Activated naive CD8-positive, alpha-beta T cell treated with anti-CD3 and anti-CD28 coated beads for 36 hours (primary cell): ENCODE data around the gene CCT3. TPM values are rescaled to one million over a fixed set of nuclear protein-coding genes. Genes with fewer than 3 reads are reported as not detected.
"Not testable (repeated sequence)": the region's sequence is repeated elsewhere in the genome, so short reads cannot be mapped to it uniquely, and the experiment has no call there.

Source experiments
- DNase-seq: peaks from one replicate; pipeline ENCODE4 v3.0.0; 2021
- H3K27ac Mint-ChIP-seq: one replicate; pipeline ENCODE4 v1.8.0; 2022; ENCODE audit warnings: mild to moderate bottlenecking, moderate library complexity, mixed read lengths
- H3K27me3 Mint-ChIP-seq: one replicate; pipeline ENCODE4 v1.8.0; 2022; ENCODE audit warnings: mild to moderate bottlenecking, mixed read lengths
- H3K36me3 Mint-ChIP-seq: one replicate; pipeline ENCODE4 v1.8.0; 2021; ENCODE audit warnings: mild to moderate bottlenecking, mixed read lengths
- H3K4me1 Mint-ChIP-seq: one replicate; pipeline ENCODE4 v1.8.0; 2021; ENCODE audit warnings: mixed read lengths
- H3K4me3 Mint-ChIP-seq: one replicate; pipeline ENCODE4 v1.8.0; 2022; ENCODE audit warnings: mild to moderate bottlenecking, moderate library complexity, mixed read lengths
- H3K9me3 Mint-ChIP-seq: one replicate; pipeline ENCODE4 v1.8.0; 2022; ENCODE audit warnings: mixed read lengths
- total RNA-seq, 2 experiments: library from RNA; stranded (reverse); gene quantifications; one replicate each; pipeline ENCODE4 v1.2.3, GENCODE V29; 2021

Gene CCT3
- total RNA-seq, 2 experiments from 2014 or later: 497 to 499 TPM

DNA sequence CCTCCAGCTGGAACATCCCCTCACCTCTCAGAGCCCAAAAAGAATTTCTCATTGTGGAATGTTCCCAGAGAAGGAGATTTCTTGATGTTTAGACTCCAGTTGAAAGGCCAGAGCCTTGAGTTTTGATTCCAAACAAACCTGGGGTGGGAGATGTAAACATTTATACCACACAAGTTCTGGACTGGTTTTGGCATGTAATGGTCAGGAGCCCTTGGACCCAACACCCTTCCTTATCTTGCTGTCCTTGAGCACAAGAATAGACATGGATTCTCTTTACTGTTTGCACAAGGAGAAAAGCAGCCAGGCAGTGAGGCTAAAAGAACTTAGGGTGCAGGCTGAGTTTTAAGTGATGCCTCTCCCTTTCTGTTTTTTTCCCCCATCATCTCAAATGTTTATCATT lies 35.5 kb upstream of the CCT3 start:
- Mint-ChIP-seq H3K36me3 (no peaks in the 10 kb centered on the region), H3K4me1 (peaks cover 2% of the 10 kb centered on the region), H3K27me3 (peaks cover 66% of the 10 kb centered on the region), H3K27ac (no peak overlapping the region), H3K4me3 (no peak overlapping the region), H3K9me3 (no peaks in the 10 kb centered on the region)
- DNase-seq: no peak

DNA sequence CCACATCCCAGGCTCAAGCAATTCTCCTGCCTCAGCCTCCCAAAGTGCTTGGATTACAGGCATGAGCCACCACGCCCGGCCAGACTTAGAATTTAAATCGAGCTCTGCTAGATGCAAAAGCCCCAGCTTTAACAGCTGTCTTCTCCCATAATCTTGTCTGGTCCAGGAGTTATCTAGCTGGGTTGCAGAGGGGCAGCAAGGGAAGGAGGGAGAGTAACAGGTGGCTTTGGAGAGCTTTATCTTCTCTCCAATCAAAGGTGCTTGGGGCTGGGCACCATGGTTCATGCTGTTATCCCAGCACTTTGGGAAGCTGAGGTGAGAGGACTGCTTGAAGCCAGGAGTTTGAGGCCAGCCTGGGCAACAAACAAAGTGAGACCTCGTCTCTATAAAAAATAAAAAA lies 34.8 kb upstream of the CCT3 start:
- H3K4me1 Mint-ChIP-seq: peaks cover 2% of the 10 kb centered on the region
- H3K4me3 Mint-ChIP-seq: no peak overlapping the region
- no peaks in the 10 kb centered on the region for H3K36me3 Mint-ChIP-seq
- no peak for DNase-seq
- H3K27ac Mint-ChIP-seq: no peak overlapping the region
- H3K27me3 Mint-ChIP-seq: peaks cover 73% of the 10 kb centered on the region
- no peaks in the 10 kb centered on the region for H3K9me3 Mint-ChIP-seq

- no peak overlapping the region for H3K27ac Mint-ChIP-seq
- peaks cover 75% of the 10 kb centered on the region for H3K27me3 Mint-ChIP-seq
- H3K36me3 Mint-ChIP-seq: no peaks in the 10 kb centered on the region
- DNase-seq: no peak
- no peaks in the 10 kb centered on the region for H3K9me3 Mint-ChIP-seq
- peaks cover 2% of the 10 kb centered on the region for H3K4me1 Mint-ChIP-seq
- H3K4me3 Mint-ChIP-seq: no peak overlapping the region
These were observed 34.1 kb upstream of the CCT3 start for GRCh38 chr1:156372265-156372586.

DNA sequence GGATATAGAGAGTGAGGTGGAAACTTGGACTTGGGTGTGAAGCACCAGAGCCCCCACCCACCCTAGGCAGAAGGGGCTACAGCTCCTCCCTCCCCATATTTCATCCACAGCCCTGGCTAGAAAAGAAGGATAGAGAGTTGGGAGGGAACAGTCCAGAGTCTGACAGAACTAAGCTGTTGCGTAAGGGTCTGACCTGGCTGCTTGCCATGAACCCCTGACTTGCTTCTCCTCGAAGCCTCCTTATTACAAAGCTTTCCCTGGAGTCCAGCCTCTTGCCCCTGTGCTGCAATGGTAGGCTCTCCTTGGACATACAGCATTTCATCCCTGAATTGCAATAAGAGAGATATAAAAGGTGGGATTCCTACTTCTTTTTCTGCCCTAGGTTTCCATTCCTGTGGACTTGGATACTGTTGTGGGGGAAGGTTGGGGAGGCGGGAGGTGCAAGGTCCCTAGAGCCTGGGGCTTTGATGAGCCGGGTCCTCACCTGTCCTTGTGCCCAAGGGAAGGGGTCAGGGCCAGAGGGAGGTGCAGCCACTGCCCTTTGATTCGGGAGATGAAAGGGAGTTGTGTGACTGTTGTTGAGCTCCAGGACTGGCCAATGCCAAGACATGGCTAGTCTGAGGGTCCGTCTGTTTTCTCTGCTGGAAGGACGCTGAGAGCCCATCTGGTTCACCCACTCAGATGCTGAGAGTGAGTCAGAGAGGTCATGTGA lies 33.6 kb upstream of the CCT3 start:
- H3K27ac Mint-ChIP-seq: no peak overlapping the region
- DNase-seq: no peak
- peaks cover 75% of the 10 kb centered on the region for H3K27me3 Mint-ChIP-seq
- H3K4me1 Mint-ChIP-seq: peaks cover 2% of the 10 kb centered on the region
- no peaks in the 10 kb centered on the region for H3K36me3 Mint-ChIP-seq
- no peak overlapping the region for H3K4me3 Mint-ChIP-seq
- no peaks in the 10 kb centered on the region for H3K9me3 Mint-ChIP-seq

DNA sequence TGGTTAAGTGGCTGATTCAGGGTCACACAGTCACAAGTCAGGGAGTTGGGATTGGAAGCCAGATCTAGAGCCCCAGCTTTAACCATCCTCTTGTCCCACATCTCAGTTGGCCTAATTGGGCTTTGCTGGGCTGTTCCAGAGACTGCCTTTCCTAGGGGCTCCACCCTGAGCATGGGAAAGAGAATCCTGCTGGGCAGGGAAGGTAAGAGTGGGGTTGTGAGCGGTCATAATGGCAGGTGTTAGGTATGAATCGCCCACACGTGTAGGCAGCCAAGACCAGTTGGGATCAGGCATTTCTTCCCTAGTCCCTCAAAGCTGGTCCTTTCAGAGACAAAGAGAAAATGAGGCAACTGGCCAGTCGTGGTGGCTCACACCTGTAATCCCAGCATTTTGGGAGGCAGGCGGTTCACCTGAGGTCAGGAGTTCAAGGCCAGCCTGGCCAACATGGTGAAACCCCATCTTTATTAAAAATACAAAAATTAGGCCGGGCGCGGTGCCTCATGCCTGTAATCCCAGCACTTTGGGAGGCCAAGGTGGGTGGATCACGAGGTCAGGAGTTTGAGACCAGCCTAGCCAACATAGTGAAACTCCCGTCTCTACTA lies 31.7 kb upstream of the CCT3 start:
- not testable (repeated sequence) for H3K36me3 Mint-ChIP-seq, DNase-seq, H3K4me3 Mint-ChIP-seq, H3K27ac Mint-ChIP-seq, H3K4me1 Mint-ChIP-seq, H3K9me3 Mint-ChIP-seq
- peaks cover 70% of the 10 kb centered on the region for H3K27me3 Mint-ChIP-seq

GRCh38 chr1:156368889-156369684 lies 31.0 kb upstream of the CCT3 start, which contains the start of gene RHBG:
Gene RHBG (plus strand): TSS chr1:156369211. CDS start chr1:156369250, 39 bp downstream.
- peaks cover 2% of the 10 kb centered on the region for H3K4me1 Mint-ChIP-seq
- no peak within 1 kb of the TSS for H3K27ac Mint-ChIP-seq
- no peaks in the 10 kb centered on the region for H3K36me3 Mint-ChIP-seq
- H3K9me3 Mint-ChIP-seq: no peaks in the 10 kb centered on the region
- peak; percentile 18 for DNase-seq
- H3K4me3 Mint-ChIP-seq: peak within 1 kb of the TSS; percentile 29
- peaks cover 63% of the 10 kb centered on the region for H3K27me3 Mint-ChIP-seq

DNA sequence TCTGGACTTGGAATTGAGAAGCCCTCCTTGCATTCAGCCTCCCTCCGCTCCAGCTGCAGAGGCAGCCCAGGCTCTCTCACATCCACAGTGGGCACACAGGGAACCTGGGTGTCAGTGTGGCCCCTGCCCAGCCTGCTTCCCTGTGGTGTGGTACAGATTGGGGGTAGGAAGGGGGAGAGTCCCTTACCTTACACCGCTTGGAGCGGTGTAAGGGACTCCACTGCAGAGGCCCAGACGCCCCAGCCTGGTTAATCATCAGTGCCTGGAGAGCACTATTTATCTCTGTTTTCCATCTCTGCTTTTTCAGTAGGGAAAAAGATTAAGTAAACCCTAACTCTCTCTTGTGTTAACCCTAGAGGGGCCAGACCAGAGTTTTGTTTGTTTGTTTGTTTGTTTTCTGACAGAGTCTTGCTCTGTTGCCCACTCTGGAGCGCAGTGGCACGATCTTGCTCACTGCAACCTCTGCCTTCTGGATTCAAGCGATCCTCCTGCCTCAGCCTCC lies 30.1 kb upstream of the CCT3 start:
- H3K27me3 Mint-ChIP-seq: peaks cover 66% of the 10 kb centered on the region
- no peaks in the 10 kb centered on the region for H3K36me3 Mint-ChIP-seq
- H3K27ac Mint-ChIP-seq: no peak overlapping the region
- no peak for DNase-seq
- no peak overlapping the region for H3K4me3 Mint-ChIP-seq
- no peaks in the 10 kb centered on the region for H3K9me3 Mint-ChIP-seq
- H3K4me1 Mint-ChIP-seq: peaks cover 2% of the 10 kb centered on the region

DNA sequence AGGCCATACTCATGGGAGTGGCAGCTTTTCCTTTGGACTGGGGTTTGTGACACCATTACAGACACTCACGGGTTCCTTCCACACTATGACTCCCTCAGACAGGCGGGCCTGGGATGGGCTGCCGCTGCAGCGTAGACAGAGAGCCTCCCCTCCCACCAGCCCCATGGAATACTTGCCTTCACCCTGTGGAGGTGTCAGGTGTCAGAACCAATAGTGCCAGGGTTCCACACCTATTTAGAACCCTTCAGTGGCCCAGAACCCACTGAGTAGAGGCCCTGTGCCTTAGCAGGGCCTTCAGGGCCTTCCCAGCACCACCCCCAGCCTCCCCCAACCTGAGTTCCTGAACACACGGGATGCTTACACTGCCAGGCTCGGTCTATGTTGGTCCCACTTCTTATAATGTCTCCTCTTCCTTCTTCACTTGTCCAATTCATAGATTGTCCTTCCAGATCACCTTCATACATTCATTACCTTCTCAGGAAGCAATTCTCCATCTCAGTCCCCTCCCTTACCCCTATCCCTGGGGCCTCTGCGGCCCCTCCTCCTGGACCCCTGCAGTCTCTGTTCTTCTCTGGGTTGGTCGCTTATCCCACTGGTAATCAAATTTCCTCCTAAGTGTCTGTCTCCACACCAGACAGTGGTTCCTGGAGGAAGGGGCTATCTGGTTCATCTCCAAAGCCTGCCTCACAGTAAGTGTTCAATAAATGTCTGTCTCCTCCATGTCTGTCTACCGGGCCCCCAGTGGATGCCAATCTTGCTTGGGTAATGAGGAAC lies 29.5 kb upstream of the CCT3 start:
- no peaks in the 10 kb centered on the region for H3K36me3 Mint-ChIP-seq
- no peak for DNase-seq
- H3K27me3 Mint-ChIP-seq: peaks cover 59% of the 10 kb centered on the region
- H3K4me1 Mint-ChIP-seq: peaks cover 2% of the 10 kb centered on the region
- H3K27ac Mint-ChIP-seq: no peak overlapping the region
- H3K4me3 Mint-ChIP-seq: no peak overlapping the region
- H3K9me3 Mint-ChIP-seq: no peaks in the 10 kb centered on the region

DNA sequence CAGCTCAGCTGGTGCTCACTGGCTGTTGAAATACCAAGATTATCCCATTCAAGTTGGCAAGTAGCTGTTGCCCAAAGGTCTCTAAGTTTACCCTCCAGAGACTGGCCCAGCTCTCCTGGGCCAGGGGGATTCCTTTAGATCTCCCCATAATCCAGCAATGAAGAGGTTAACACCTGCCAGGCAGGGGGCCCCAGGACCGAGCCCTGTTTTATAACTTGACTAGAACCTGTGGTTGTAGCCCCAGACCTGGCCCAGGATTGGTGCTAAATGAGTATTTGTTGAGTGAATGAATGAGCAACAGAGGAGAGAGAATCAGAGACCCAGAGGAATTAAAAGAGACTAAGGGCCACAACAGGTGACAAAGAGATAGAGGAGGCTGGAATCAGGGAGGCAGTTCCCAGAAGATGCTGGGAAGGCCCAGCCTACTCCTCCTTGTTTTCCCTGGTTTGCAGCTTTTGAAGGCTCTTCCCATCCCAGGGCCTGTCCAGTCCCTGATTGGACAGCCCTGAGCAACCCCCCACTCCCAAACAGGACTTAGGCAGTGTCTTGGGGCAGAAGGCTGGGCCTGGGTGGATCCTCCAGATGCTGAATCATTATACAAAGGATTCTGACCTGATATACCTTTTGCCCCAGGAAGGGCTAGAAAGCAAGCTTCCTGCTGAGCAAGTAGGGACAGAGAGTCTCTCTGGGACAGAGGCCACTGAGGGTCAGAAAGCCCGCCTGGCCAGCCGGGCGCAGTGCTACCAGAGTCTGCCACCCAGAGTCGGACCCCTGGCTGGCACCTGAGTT lies 28.5 kb upstream of the CCT3 start:
- DNase-seq: no peak
- no peaks in the 10 kb centered on the region for H3K36me3 Mint-ChIP-seq
- H3K27ac Mint-ChIP-seq: no peak overlapping the region
- peaks cover 2% of the 10 kb centered on the region for H3K4me1 Mint-ChIP-seq
- H3K27me3 Mint-ChIP-seq: peaks cover 49% of the 10 kb centered on the region
- H3K9me3 Mint-ChIP-seq: no peaks in the 10 kb centered on the region
- H3K4me3 Mint-ChIP-seq: no peak overlapping the region

DNA sequence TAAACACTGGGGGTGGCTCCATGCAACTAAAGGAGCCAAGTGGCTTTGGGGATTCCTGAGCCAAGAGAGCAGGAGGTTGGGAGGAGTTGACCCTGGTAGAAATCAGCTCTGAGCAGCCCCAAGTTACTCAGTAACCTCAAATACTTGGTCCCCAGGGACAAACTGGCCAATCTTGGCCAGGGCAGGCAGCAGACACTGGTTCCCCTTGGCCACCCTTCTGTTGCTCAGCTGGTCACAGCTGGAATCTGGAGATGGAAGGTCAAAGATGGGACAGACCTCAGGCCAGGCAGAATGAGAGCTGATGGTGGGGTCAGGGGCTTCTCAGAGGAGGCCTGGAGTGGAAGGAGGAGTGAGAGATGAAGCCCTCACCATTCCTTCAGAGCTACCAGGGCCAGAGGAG lies 27.7 kb upstream of the CCT3 start:
- Mint-ChIP-seq H3K27ac (no peak overlapping the region), H3K4me1 (peaks cover 2% of the 10 kb centered on the region), H3K27me3 (peaks cover 41% of the 10 kb centered on the region), H3K9me3 (no peaks in the 10 kb centered on the region), H3K36me3 (no peaks in the 10 kb centered on the region), H3K4me3 (no peak overlapping the region)
- no peak for DNase-seq

- DNase-seq: no peak
- H3K9me3 Mint-ChIP-seq: no peaks in the 10 kb centered on the region
- peaks cover 42% of the 10 kb centered on the region for H3K27me3 Mint-ChIP-seq
- no peak overlapping the region for H3K4me3 Mint-ChIP-seq
- no peak overlapping the region for H3K27ac Mint-ChIP-seq
- H3K4me1 Mint-ChIP-seq: peaks cover 9% of the 10 kb centered on the region
- H3K36me3 Mint-ChIP-seq: no peaks in the 10 kb centered on the region
These were observed 22.4 kb upstream of the CCT3 start for GRCh38 chr1:156360534-156360933.

DNA sequence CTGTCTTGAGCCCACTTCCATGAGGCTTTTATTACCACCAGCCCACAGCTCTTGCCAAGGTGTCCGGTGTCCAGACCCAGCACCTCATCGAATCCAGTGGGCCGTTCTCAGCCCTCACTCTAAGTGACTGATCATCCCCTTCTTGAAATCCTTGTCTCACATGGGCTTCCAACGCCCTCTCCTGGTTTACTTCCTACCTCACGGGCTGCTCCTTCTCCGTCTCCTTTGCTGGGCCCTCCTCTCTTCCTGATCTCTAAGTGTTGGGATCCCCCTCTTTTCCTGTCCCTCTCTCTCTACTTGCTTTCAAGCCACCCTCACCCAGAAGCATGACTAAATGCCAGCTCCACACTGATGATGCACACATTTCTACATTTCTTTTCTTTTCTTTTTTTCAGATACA lies 21.9 kb upstream of the CCT3 start:
- Mint-ChIP-seq H3K27ac (no peak overlapping the region), H3K27me3 (peaks cover 40% of the 10 kb centered on the region), H3K4me1 (peaks cover 9% of the 10 kb centered on the region), H3K9me3 (no peaks in the 10 kb centered on the region), H3K36me3 (no peaks in the 10 kb centered on the region), H3K4me3 (no peak overlapping the region)
- DNase-seq: no peak

DNA sequence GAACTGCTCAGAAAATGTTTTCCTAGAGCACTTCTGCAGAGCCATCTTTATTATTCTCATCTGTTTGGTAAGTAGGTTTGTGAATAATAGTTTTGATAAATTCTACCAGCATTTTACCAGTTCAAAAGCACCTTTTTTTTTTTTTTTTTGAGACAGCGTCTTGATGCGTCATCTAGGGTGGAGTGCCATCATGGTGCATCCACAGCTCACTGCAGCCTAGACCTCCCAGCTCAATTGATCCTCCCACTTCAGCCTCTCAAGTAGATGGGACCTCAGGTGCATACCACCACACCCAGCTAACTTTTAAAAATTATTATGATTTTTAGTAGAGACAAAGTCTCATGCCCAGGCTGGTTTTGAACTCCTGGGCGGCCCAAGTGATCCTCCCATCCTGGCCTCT lies 21.2 kb upstream of the CCT3 start:
- no peak overlapping the region for H3K27ac Mint-ChIP-seq
- no peaks in the 10 kb centered on the region for H3K9me3 Mint-ChIP-seq
- DNase-seq: no peak
- H3K27me3 Mint-ChIP-seq: peaks cover 47% of the 10 kb centered on the region
- H3K36me3 Mint-ChIP-seq: no peaks in the 10 kb centered on the region
- H3K4me1 Mint-ChIP-seq: peaks cover 9% of the 10 kb centered on the region
- H3K4me3 Mint-ChIP-seq: no peak overlapping the region

DNA sequence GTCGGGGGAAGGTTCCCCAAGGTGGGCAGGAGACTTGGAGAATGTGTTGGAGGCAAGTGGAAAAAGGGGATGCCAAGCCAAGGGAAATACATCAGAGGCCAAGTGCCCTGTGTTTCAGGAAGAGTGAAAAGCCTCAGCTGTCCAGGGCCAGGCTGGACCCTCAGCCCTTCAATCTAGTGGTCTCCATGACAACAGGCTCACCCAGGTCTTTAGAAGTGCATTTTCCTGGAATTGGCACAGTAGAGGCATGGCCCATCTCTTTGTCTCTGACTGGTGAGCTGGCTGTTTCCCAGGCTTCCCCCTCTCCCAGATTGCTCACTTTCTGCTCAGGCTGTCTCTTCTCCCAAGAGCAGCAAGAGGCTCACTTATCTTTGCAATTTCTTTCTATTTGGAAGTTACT lies 20.5 kb upstream of the CCT3 start:
- DNase-seq: no peak
- H3K27ac Mint-ChIP-seq: no peak overlapping the region
- no peak overlapping the region for H3K4me3 Mint-ChIP-seq
- H3K27me3 Mint-ChIP-seq: peaks cover 47% of the 10 kb centered on the region
- H3K36me3 Mint-ChIP-seq: no peaks in the 10 kb centered on the region
- H3K9me3 Mint-ChIP-seq: no peaks in the 10 kb centered on the region
- H3K4me1 Mint-ChIP-seq: peaks cover 9% of the 10 kb centered on the region
